ENCODE results near the gene RALGAPA2.

- TF ChIP-seq POLR2A (IDR thresholded peaks at IDR 0.05) (no peak), EP300 (IDR thresholded peaks at IDR 0.05) (no peak)
These were observed 275.8 kb downstream of the RALGAPA2 start for GRCh38 chr20:20436689-20437088.
